Naive thymus-derived CD8-positive, alpha-beta T cell (primary cell): ENCODE measurements around the gene EEF1A1. TPM values are rescaled to one million over a fixed set of nuclear protein-coding genes. Genes with fewer than 3 reads are reported as not detected.
"Not testable (repeated sequence)": the region's sequence is repeated elsewhere in the genome, so short reads cannot be mapped to it uniquely, and the experiment has no call there.

Source experiments
- ATAC-seq, 2 donors: fragments of 150-1000 bp; cut with Tn5 transposase in 1 of 2; sonication (Bioruptor Pico), chemical (Tn5 transposase) in 1 of 2; 1 replicate in 1 of 2; 2 replicates in 1 of 2; pipeline ENCODE4 v1.10.0; 2021; ENCODE audit warnings: mild to moderate bottlenecking in 2 of 2, moderate library complexity in 2 of 2
- POLR2A ChIA-PET: fragments of 350-600 bp; sonication (Branson Sonifier 250); formaldehyde crosslinking; loops from one replicate; lab custom pipeline; 2021; ENCODE audit warnings: antibody characterized with exemption; lab: Charles Lee
- DNase-seq, 10 donors: peaks; one replicate each; pipeline versions ENCODE4 v3.0.0 to v3.0.0-alpha.2; 2020 to 2022
- H3K27ac Mint-ChIP-seq, 10 donors: one replicate each; pipeline ENCODE4 v1.8.0; 2020 to 2022; ENCODE audit warnings: mild to moderate bottlenecking in 10 of 10, mixed read lengths in 10 of 10, moderate library complexity in 4 of 10, inconsistent platforms in 1 of 10
- H3K27me3 Mint-ChIP-seq, 5 donors: one replicate each; pipeline ENCODE4 v1.8.0; 2021 to 2022; ENCODE audit warnings: mixed read lengths in 5 of 5
- H3K36me3 Mint-ChIP-seq, 3 donors: one replicate each; pipeline ENCODE4 v1.8.0; 2020 to 2022; ENCODE audit warnings: mixed read lengths in 3 of 3, mild to moderate bottlenecking in 2 of 3, inconsistent platforms in 1 of 3
- H3K4me1 Mint-ChIP-seq, 4 donors: one replicate each; pipeline ENCODE4 v1.8.0; 2021 to 2022; ENCODE audit warnings: mixed read lengths in 4 of 4
- H3K4me3 Mint-ChIP-seq, 10 donors: one replicate each; pipeline ENCODE4 v1.8.0; 2020 to 2022; ENCODE audit warnings: mild to moderate bottlenecking in 10 of 10, mixed read lengths in 10 of 10, moderate library complexity in 6 of 10, inconsistent platforms in 1 of 10
- H3K9me3 Mint-ChIP-seq, 9 donors: one replicate each; pipeline ENCODE4 v1.8.0; 2020 to 2022; ENCODE audit warnings: mixed read lengths in 9 of 9, mild to moderate bottlenecking in 3 of 9, inconsistent platforms in 1 of 9, moderate library complexity in 1 of 9
- polyA plus RNA-seq, 3 donors: library from polyadenylated mRNA; unstranded; fragments of 300-500 nt; fragmentation: Illumina TruSeq; gene quantifications; one replicate each; pipeline ENCODE4 v1.2.3, GENCODE V29; 2021
- total RNA-seq, 8 experiments: library from RNA in 2 of 8; stranded (reverse) in 2 of 8; gene quantifications; one replicate each; pipeline ENCODE4 v1.2.3 and lab custom pipeline; 2021 to 2026

Gene EEF1A1
- total and polyA plus RNA-seq, 5 experiments from 2014 or later: 14,095 to 14,776 (median 14,646) TPM

- no peaks in the 10 kb centered on the region for H3K27me3 Mint-ChIP-seq
- H3K4me3 Mint-ChIP-seq: peak overlapping the region in 2 of 10 donors; percentile 14 to 63
- DNase-seq (no peak), ATAC-seq (no peak)
- peaks cover 13 to 53% (median 50%) of the 10 kb centered on the region in 4 donors for H3K4me1 Mint-ChIP-seq
- peaks cover 4 to 65% (median 13%) of the 10 kb centered on the region in 3 donors for H3K36me3 Mint-ChIP-seq
- H3K27ac Mint-ChIP-seq: peak overlapping the region in 8 of 10 donors; percentile 29 to 88 (median 78)
- POLR2A ChIA-PET: interaction anchor here (0.7 to 5.6 kb wide), 7 partner anchors 12 to 139 kb away, joined by 3 to 62 read pairs (median 4); partner anchors contain the start of genes CGAS and SLC17A5
- no peaks in the 10 kb centered on the region for H3K9me3 Mint-ChIP-seq
These were observed 6.1 kb downstream of the EEF1A1 start for GRCh38 chr6:73514746-73515110.

- ATAC-seq (no peak), DNase-seq (no peak)
- Mint-ChIP-seq H3K27me3 (no peaks in the 10 kb centered on the region), H3K4me1 (peaks cover 7 to 40% (median 38%) of the 10 kb centered on the region in 4 donors), H3K36me3 (peaks cover 0 to 55% (median 5%) of the 10 kb centered on the region in 3 donors), H3K4me3 (no peak overlapping the region), H3K9me3 (no peaks in the 10 kb centered on the region), H3K27ac (peak overlapping the region in 2 of 10 donors; percentile 11 to 20)
- POLR2A ChIA-PET: interaction anchor here (0.6 to 5.6 kb wide), 8 partner anchors 8 to 140 kb away, joined by 3 to 62 read pairs (median 5); partner anchors contain the start of gene SLC17A5
These were observed 7.4 kb downstream of the EEF1A1 start for GRCh38 chr6:73513496-73513854.

- Mint-ChIP-seq H3K27me3 (no peaks in the 10 kb centered on the region), H3K36me3 (peaks cover 0 to 40% (median 2%) of the 10 kb centered on the region in 3 donors), H3K9me3 (no peaks in the 10 kb centered on the region), H3K4me1 (peaks cover 2 to 28% (median 24%) of the 10 kb centered on the region in 4 donors), H3K27ac (peak overlapping the region in 2 of 10 donors; percentile 7 to 30), H3K4me3 (no peak overlapping the region)
- ATAC-seq: no peak
- DNase-seq: no peak
- POLR2A ChIA-PET: no interaction called here
These were observed 9.0 kb downstream of the EEF1A1 start for GRCh38 chr6:73511796-73512195.

- no peak overlapping the region for H3K4me3 Mint-ChIP-seq
- ATAC-seq: no peak
- DNase-seq: no peak
- no peaks in the 10 kb centered on the region for H3K9me3 Mint-ChIP-seq
- peak overlapping the region in 3 of 10 donors; percentile 33 to 71 (median 60) for H3K27ac Mint-ChIP-seq
- H3K27me3 Mint-ChIP-seq: no peaks in the 10 kb centered on the region
- H3K36me3 Mint-ChIP-seq: peaks cover 0 to 20% (median 5%) of the 10 kb centered on the region in 3 donors
- POLR2A ChIA-PET: no interaction called here
- peaks cover 2 to 9% (median 4%) of the 10 kb centered on the region in 4 donors for H3K4me1 Mint-ChIP-seq
These were observed 11.0 kb downstream of the EEF1A1 start for GRCh38 chr6:73509851-73510250.

GRCh38 chr6:73508776-73509175 is 12.1 kb downstream of the EEF1A1 start:
- peaks cover 0 to 19% (median 10%) of the 10 kb centered on the region in 3 donors for H3K36me3 Mint-ChIP-seq
- peaks cover 0 to 5% (median 2%) of the 10 kb centered on the region in 4 donors for H3K4me1 Mint-ChIP-seq
- DNase-seq: no peak
- no peaks in the 10 kb centered on the region for H3K27me3 Mint-ChIP-seq
- no peaks in the 10 kb centered on the region for H3K9me3 Mint-ChIP-seq
- no peak for ATAC-seq
- H3K27ac Mint-ChIP-seq: peak overlapping the region in 1 of 10 donors; percentile 38
- POLR2A ChIA-PET: interaction anchor here (0.8 to 1.2 kb wide), 2 partner anchors 11 to 13 kb away, joined by 3 read pairs; no protein-coding TSS in a partner anchor
- H3K4me3 Mint-ChIP-seq: no peak overlapping the region

GRCh38 chr6:73506246-73506645 is 14.6 kb downstream of the EEF1A1 start:
- ATAC-seq (no peak), DNase-seq (no peak)
- Mint-ChIP-seq H3K27ac (peak overlapping the region in 1 of 10 donors; percentile 1), H3K4me3 (no peak overlapping the region), H3K27me3 (no peaks in the 10 kb centered on the region), H3K4me1 (peaks cover 0 to 7% (median 0%) of the 10 kb centered on the region in 4 donors), H3K9me3 (no peaks in the 10 kb centered on the region), H3K36me3 (peaks cover 0 to 33% (median 14%) of the 10 kb centered on the region in 3 donors)
- POLR2A ChIA-PET: no interaction called here

GRCh38 chr6:73505705-73506104 is 15.1 kb downstream of the EEF1A1 start:
- H3K9me3 Mint-ChIP-seq, H3K4me3 Mint-ChIP-seq, H3K4me1 Mint-ChIP-seq, H3K27ac Mint-ChIP-seq, H3K27me3 Mint-ChIP-seq, DNase-seq, ATAC-seq, POLR2A ChIA-PET: not testable (repeated sequence)
- H3K36me3 Mint-ChIP-seq: peaks cover 0 to 38% (median 14%) of the 10 kb centered on the region in 3 donors

GRCh38 chr6:73505142-73505541 is 15.7 kb downstream of the EEF1A1 start:
- no peak for DNase-seq
- no peaks in the 10 kb centered on the region for H3K9me3 Mint-ChIP-seq
- no peak overlapping the region for H3K4me3 Mint-ChIP-seq
- no peak for ATAC-seq
- H3K27me3 Mint-ChIP-seq: no peaks in the 10 kb centered on the region
- peaks cover 0 to 7% (median 0%) of the 10 kb centered on the region in 4 donors for H3K4me1 Mint-ChIP-seq
- H3K36me3 Mint-ChIP-seq: peaks cover 0 to 41% (median 14%) of the 10 kb centered on the region in 3 donors
- H3K27ac Mint-ChIP-seq: no peak overlapping the region
- POLR2A ChIA-PET: interaction anchor here (1.1 kb wide), 1 partner anchor 47 kb away, joined by 4 read pairs; no protein-coding TSS in a partner anchor

GRCh38 chr6:73504160-73504559 is 16.7 kb downstream of the EEF1A1 start:
- no peaks in the 10 kb centered on the region for H3K9me3 Mint-ChIP-seq
- no peak overlapping the region for H3K4me3 Mint-ChIP-seq
- H3K4me1 Mint-ChIP-seq: peaks cover 0 to 7% (median 0%) of the 10 kb centered on the region in 4 donors
- no peaks in the 10 kb centered on the region for H3K27me3 Mint-ChIP-seq
- POLR2A ChIA-PET: interaction anchor here (1.1 kb wide), 1 partner anchor 46 kb away, joined by 4 read pairs; no protein-coding TSS in a partner anchor
- ATAC-seq (no peak), DNase-seq (no peak)
- peak overlapping the region in 7 of 10 donors; percentile 8 to 68 (median 27) for H3K27ac Mint-ChIP-seq
- peaks cover 0 to 45% (median 14%) of the 10 kb centered on the region in 3 donors for H3K36me3 Mint-ChIP-seq

GRCh38 chr6:73503027-73503772 is 17.6 kb downstream of the EEF1A1 start:
- no peak for ATAC-seq
- Mint-ChIP-seq H3K36me3 (peaks cover 0 to 53% (median 15%) of the 10 kb centered on the region in 3 donors), H3K9me3 (no peaks in the 10 kb centered on the region), H3K27me3 (no peaks in the 10 kb centered on the region), H3K4me3 (no peak overlapping the region), H3K27ac (peak overlapping the region in 8 of 10 donors; percentile 0 to 70 (median 48)), H3K4me1 (peaks cover 0 to 7% (median 0%) of the 10 kb centered on the region in 4 donors)
- no peak for DNase-seq
- POLR2A ChIA-PET: interaction anchor here (0.6 to 1.4 kb wide), 6 partner anchors 10 to 152 kb away, joined by 3 to 4 read pairs (median 3); partner anchors contain the start of gene MTO1

- Mint-ChIP-seq H3K4me1 (peaks cover 0 to 4% (median 0%) of the 10 kb centered on the region in 4 donors), H3K27ac (peak overlapping the region in 1 of 10 donors; percentile 37), H3K4me3 (no peak overlapping the region), H3K27me3 (no peaks in the 10 kb centered on the region), H3K36me3 (peaks cover 4 to 86% (median 17%) of the 10 kb centered on the region in 3 donors), H3K9me3 (no peaks in the 10 kb centered on the region)
- POLR2A ChIA-PET: interaction anchor here (0.9 kb wide), 1 partner anchor 10 kb away, joined by 3 read pairs; no protein-coding TSS in a partner anchor
- no peak for DNase-seq
- no peak for ATAC-seq
These were observed 22.9 kb downstream of the EEF1A1 start for GRCh38 chr6:73497915-73498314.

- H3K27ac Mint-ChIP-seq: peak overlapping the region in 3 of 10 donors; percentile 27 to 69 (median 57)
- peaks cover 0 to 91% (median 34%) of the 10 kb centered on the region in 3 donors for H3K36me3 Mint-ChIP-seq
- ATAC-seq: no peak
- peaks cover 0 to 6% (median 0%) of the 10 kb centered on the region in 4 donors for H3K4me1 Mint-ChIP-seq
- no peaks in the 10 kb centered on the region for H3K9me3 Mint-ChIP-seq
- H3K27me3 Mint-ChIP-seq: no peaks in the 10 kb centered on the region
- no peak for DNase-seq
- no peak overlapping the region for H3K4me3 Mint-ChIP-seq
- POLR2A ChIA-PET: interaction anchor here (1.4 kb wide), 1 partner anchor 29 kb away, joined by 4 read pairs; the partner anchor contains the start of gene EEF1A1
These were observed 29.5 kb downstream of the EEF1A1 start for GRCh38 chr6:73491377-73491776.
